HG03439 (cell line): ENCODE data around the gene PLA2G1B.
"Not testable (repeated sequence)": the region's sequence is repeated elsewhere in the genome, so short reads cannot be mapped to it uniquely, and the experiment has no call there.

ENCODE experiments used
- ATAC-seq: cut with Tn5 transposase; IDR thresholded peaks from one replicate; pipeline ENCODE4 v1.9.1; 2021; ENCODE audit warnings: mild to moderate bottlenecking, moderate library complexity; ENCODE audit not compliant: unreplicated experiment

The PLA2G1B gene

DNA sequence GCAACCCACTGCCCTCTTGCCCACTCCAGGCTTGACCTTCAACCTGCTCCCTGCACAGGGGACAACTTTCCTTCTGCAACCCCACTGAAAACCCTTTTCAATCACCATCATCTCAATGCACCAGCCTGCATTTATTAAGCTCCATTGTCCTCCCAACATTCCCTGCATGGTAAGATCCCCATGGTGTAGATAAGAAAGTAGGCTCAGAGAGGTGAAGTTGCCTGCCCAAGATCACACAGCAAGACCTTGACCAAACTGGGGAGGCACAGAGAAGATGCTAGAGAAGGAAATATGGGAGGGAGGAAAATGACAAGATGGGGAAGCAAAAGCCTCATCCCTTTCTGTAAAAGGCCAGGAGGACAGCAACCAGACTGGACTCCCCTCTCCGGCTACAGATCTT, 31.5 kb upstream of the PLA2G1B start:
- ATAC-seq = no peak

DNA sequence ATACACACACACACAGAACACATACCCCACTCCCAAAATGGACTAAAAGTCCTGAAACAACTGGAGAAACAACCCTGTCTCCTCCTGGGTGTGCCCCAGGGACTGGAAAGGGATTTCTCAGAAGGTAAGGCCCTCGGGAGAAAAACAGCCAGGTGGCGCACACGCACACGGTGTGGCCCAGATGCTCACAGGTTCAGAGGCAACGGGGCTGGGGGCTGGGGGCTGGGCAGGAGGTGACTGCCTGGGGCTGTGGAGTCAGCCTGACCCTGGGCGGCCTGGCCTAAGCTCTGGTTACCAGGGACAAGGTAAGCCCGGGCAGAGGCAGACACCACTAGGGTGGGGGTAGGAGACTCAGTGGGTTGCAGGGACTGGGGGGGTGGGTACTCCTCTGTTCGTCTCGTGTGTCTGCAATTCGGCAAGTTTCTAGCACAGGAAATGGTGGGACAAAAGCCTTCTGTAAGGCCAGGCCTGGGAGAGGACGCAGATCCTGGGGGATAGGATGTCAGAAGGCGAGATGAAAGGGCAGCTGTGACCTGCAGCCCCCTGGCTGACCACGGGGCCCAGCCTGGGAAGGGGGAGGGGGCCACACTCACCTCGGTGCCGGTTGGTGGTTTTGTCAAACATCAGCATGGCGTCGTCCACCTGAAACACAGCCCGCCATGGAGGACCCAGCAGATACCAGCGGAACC, 31.0 kb upstream of the PLA2G1B start:
- no peak for ATAC-seq

DNA sequence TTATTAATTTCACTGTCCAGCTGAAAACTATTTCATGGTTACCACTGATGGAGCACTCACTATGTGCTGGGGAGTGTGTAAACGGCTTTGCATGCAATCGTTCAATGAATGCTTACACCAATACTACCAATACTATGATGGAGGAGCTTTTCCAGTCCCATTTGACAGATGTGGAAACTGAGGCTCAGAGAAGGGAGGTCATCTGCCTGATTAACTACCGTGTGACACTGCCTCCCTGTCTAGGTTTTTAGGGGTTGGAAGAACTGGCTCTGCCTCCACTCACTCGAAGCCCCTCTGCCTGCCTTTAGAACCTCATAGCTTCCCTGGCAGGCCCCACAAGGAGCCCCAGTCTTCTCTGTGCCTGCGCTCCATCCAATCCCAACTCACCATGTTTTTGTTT, 29.5 kb upstream of the PLA2G1B start:
- no peak for ATAC-seq

GRCh38 chr12:120356567-120357030, 29.0 kb upstream of the PLA2G1B start:
- no peak for ATAC-seq

DNA sequence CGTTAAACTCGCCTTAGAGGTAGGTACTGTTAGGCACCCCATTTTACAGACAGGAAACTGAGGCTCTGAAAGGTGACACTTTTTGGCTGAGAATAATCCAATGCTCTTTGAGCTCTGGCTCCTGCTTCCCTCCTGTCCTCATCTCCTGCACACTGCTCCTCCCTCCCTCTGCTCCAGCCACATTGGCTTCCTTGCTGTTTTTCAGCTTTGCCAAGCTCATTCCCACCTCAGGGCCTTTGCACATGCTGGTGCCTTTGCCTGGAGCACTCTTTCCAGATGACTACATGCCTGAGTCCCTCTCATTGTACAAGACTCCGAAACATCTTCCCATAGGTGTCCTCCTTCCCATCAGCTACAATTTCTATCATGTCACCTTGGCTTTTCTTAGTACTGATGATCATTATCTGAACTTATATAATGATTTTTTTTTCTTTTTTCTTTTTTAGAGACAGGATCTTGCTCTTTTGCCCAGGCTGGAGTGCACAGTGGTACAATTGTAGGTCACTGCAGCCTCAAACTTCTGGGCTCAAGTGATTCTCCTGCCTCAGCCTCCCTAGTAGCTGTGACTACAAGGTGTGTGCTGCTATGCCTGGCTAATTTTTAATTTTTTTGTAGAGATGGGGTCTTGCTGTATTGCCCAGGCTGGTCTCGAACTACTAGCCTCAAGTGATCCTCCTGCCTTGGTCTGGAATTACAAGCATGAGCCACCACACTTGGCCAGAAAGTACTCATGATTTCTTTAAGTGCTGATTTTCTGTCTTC, 26.2 kb upstream of the PLA2G1B start:
- ATAC-seq = no peak

DNA sequence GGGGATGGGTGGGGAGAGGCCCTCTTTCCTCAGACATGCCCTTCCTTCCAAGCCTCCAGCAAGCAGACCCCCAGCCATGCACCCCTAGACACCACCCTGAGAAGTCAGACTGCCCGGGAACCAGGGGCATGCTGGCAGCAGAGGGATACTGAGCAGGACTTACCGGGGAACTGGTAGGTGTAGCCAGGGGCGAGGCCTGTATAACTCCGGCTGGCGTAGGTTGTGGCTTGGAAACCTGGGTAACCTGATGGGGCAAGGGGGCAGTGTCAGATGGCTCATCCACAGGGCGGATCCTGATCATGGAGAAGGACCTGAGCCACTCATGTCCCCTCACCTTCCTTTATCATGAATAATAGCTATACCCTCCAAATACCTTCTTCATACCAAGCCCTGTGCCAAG, 25.6 kb upstream of the PLA2G1B start:
- ATAC-seq = no peak

DNA sequence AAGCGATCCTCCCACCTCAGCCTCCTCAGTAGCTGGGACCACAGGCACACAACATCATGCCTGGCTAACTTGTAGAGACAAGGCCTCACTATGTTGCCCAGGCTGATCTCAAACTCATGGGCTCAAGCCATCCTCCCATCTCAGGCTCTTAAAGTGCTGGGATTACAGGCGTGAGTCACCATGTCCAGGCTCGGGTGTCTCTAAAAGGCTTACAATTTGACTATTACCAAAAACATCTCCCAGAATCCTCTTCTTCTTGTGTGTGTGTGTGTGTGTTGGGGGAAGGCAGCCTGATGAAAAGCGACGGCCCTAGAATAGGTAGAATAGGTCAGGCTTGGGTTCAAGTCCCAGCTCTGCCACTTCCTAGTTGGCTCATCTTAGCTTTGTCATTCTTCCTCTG, 24.5 kb upstream of the PLA2G1B start:
- ATAC-seq = no peak

DNA sequence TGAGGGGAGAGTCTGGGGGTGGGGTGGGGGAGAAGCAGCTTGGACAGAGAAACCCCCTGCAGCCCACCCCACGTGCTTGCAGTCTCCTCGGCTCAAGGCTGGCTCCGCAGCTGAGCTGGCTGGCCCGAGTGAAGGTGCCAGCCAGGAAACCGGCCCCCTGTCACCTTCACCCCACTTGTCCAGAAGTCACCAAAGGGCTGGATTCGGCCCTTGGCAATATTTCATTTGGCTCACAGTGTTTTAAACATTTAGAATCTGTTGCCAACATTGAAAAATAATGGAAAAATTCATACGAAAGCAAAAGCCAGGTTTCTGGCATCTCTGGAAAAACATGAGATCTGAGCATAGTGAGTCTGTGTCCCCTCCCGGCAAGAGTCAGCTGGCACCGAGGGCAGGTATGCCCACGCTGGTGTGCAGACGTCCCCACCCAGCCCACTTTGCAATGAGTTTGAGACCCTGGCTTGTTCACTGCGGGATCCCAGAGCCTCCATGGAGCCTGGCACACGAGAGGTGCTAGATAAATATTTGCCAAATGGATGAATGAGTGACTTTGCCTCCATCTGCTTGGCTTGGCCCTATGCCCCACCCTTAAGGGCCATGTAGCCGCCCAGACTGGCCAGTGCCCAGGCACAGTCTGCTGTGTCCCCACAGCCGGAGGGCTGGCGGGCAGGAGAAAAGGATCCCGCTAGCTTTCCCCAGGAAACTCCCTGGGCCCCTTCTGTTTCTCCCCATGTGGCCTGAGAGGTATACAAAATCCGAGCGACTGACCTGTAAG, 23.2 kb upstream of the PLA2G1B start:
- no peak for ATAC-seq

GRCh38 chr12:120347766-120348165, 20.2 kb upstream of the PLA2G1B start:
- no peak for ATAC-seq

DNA sequence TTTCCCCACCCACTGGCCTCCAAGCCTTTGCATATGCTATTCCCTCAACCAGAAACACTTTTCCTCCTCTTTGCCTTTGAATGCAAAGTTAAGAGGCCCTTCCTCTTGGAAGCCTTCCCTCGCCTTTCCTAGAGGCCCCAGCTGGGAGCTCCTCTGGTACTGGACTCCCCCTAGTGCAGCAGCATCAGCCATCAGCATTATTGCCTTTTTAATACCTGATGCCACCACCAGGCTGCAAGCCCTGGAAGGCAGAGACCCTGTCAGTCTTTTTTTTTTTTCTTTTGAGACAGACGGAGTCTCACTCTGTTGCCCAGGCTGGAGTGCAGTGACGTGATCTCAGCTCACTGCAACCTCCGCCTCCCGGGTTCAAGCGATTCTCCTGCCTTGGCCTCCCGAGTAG, 19.1 kb upstream of the PLA2G1B start:
- no peak for ATAC-seq

- ATAC-seq = no peak
Measured at GRCh38 chr12:120346031-120346430, 18.5 kb upstream of the PLA2G1B start.

GRCh38 chr12:120343692-120344091, 16.1 kb upstream of the PLA2G1B start:
- no peak for ATAC-seq

GRCh38 chr12:120343039-120343537, 15.5 kb upstream of the PLA2G1B start:
- ATAC-seq = no peak

DNA sequence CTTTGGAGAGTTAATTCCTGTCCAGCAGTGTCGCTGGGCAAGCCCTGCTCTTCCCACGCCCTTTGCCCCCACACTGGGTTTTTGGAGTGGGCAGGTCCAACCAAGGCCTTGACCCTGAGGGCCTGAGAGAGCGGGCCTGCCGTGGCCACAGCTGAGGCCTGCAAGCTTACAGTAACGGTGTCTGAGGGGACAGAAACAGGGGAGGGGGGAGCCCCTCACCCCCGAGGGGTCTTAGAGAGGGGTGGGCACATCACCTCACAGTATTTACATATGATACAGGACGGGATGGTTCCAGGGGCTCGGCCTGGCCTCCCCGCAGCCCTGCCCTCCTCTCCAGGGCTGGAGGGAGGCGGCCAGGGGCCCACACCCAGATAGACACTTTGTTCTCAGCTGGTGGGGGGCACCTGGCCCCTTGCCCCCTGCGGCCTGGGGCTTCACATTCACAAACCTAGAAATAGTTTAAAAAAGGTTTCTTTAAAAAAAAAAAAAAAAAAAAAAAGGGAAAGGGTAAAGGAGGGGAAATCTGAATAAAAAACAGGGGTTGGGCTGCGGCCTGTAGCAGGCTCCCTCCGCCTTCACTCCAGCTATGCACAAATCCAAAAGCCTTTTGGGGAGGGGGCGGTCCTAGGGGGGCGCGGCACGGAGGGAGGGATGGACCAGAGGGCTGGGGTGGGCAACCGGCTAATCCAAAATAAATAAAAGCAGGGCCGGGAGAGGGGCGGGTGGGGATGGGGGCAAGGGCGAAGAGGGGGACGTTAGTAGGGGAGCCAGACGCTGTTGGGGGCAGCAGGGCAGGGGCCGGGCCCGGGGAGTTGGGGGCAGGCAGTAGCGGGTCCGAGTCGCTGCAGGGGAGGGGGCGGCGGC, 14.8 kb upstream of the PLA2G1B start:
- ATAC-seq = no peak

GRCh38 chr12:120339256-120339655, 11.7 kb upstream of the PLA2G1B start:
- ATAC-seq = no peak

DNA sequence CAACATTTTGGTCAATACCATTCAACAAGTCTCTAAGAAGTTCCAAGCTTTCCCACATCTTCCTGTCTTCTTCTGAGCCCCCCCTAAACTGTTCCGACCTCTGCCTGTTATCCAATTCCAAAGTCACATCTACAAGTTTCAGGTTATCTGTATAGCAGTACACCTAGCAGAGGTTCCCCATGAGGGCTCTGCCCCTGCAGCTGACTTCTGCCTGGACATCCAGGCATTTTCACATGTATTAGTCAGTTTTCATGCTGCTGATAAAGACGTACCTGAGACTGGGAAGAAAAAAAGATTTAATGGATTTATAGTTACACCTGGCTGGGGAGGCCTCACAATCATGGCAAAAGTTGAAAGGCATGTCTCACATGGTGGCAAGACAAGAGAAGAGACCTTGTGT, 10.2 kb upstream of the PLA2G1B start:
- no peak for ATAC-seq

DNA sequence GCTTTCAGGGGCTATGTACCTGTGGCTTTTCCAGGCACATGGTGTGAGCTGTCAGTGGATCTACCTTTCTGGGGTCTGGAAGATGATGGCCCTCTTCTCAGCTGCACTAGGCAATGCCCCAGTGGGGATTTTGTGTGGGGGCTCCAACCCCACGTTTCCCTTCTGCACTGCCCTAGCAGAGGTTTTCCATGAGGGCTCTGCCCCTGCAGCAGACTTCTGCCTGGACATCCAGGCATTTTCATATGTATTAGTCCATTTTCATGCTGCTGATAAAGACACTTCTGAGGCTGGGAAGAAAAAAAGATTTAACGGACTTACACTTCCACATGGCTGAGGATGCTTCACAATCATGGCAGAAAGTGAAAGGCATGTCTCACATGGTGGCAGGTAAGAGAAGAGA, 8.8 kb upstream of the PLA2G1B start:
- not testable (repeated sequence) for ATAC-seq

DNA sequence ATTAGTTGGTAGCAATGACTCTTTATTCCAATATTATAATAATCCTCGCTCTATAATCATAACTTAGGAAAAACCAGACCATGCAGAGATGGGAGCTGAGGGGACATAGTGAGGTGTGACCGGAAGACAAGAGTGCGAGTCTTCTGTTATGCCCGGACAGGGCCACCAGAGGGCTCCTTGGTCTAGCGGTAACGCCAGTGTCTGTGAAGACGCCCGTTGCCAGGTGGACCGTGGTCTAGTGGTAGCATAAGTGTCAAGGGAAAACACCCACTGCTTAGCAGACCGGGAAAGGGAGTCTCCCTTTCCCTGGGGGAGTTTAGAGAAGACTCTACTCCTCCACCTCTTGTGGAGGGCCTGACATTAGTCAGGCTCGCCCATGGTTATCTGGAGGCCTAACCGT, 7.9 kb upstream of the PLA2G1B start:
- ATAC-seq = not testable (repeated sequence)

GRCh38 chr12:120332523-120332922, 4.9 kb upstream of the PLA2G1B start:
- ATAC-seq = no peak

- no peak for ATAC-seq
Measured at GRCh38 chr12:120332041-120332440, 4.5 kb upstream of the PLA2G1B start.

DNA sequence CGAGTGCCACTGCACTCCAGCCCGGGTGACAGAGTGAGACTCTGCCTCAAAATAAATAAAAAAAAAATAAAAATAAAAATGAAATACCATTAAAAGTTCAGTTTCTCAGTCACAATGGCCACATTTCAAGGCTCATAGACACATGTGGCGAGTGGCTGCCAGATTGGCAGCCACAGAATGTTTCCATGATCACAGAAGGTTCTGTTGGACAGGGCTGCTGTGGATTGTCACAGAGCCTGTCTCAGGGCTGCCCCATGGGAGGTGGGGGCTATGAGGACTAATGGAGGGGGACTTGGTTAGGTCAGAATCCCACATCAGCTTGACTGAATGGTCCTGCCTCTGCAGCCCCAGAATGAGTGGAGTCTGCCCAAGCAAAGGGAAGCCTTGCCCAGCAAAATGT, 3.8 kb upstream of the PLA2G1B start:
- ATAC-seq = no peak
